Forelimb muscle (tissue), 1 donor: ENCODE results near the gene MYO15B. TPM values are rescaled to one million over a fixed set of nuclear protein-coding genes. Genes with fewer than 3 reads are reported as not detected.

ENCODE experiments used
- DNase-seq: peaks from one replicate; pipeline ENCODE4 v3.0.0-alpha.2; 2013; ENCODE audit warnings: low read depth
- polyA plus RNA-seq: library from polyadenylated mRNA; unstranded; fragments of 120-200 nt; gene quantifications from one replicate; pipeline ENCODE4 v1.2.1, GENCODE V29; 2013; ENCODE audit not compliant: insufficient read length

MYO15B gene
- polyA plus RNA-seq, 1 donor = 112 TPM

DNA sequence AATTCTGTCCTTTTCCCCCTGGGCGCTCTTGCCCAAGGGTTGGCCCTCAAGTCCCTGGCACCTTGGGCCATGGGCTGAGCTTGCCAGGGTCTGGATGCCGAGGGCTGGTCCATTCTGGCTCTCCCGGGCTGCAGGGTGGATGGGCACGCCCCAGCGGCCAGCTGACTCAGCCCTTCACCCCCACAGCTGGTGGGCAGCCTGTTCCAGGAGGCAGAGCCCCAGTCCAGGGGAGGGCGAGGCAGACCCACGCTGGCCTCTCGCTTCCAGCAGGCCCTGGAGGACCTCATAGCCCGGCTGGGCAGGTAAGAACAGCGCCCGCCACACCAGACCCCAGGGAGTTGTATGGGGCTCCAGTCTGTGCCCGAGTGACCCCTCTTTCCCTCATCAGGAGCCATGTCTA lies 15.0 kb downstream of the MYO15B start:
- no peak for DNase-seq

DNA sequence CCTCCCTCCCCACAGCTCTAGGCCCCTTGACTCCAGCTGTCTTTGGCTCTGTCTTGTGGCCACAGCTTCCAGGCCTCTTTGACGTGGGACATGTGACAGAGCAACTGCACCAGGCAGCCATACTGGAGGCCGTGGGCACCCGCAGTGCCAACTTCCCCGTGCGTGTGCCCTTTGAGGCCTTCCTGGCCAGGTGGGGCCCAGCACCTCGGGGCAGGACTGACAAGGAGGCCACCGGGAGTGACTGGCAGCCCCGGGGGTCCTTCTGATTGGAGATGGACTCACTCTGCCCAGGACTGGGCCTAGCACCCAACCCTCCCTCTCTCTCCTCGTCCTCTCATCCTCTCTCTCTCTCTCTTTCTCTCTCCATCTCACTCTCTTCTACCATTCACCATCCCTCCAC lies 15.5 kb downstream of the MYO15B start:
- no peak for DNase-seq

DNA sequence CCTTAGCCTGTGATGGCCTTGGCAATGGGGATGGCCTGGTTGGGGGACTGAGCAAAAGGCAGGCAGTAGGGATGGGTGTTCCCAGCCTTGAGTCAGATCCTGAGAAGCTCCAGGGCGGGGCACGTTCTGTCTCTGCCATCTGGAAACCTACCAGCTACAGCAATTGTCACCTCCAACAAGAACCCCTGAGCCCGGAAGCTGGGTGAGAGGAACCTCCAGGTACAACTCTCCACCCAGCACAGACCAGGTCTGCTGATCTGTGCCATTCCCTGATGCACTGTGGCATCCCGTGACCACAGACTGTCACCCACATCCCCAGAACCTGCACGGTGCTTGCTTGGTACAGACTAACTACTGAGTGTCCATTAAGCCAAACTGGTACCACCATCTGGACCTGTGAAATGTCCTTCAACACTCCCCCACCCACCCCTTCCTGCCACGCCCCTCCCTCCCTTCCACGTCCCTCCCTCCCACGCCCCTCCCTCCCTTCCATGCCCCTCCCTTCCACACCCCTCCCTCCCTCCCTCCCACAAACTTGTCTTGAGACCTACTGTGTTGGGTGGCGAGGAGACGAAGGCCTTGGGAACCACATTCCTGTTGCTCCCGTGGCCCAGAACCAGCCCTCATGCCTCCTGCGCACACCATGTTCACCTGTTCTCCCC lies 16.6 kb downstream of the MYO15B start:
- no peak for DNase-seq

DNA sequence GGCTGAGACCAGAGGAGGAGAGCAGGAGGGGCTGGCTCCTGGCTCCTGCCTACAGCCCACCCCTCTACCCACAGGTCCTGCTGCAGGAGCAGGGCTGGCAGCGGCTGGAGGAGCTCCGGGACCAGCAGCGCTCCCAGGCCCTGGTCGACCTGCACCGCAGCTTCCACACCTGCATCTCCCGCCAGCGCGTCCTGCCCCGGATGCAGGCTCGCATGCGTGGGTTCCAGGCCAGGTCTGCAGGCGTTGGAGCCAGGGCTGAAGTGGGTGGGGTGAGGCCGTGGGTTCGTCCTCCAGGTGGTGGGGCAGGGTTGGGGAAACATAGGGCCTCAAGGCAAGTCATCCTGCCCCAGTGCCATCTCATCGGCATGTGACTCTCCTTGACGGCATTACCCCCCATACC lies 18.2 kb downstream of the MYO15B start:
- DNase-seq = no peak

DNA sequence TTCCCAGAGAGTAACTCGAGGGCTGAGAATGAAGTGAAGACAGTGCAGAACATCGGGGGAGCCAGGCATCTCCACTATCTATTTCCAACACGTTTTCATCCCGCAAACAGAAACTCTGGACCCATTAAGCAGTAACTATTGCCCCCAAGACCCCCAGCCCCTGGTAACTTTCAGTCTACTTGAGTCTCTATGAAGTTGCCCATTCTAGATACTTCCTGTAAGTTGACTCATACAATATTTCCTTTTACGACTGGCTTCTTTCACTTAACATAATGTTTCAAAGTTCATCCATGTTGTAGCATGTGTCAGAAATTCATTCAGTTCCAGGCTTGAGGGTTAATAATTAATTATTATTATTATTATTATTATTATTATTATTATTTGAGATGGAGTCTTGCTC lies 19.5 kb downstream of the MYO15B start:
- no peak for DNase-seq

DNA sequence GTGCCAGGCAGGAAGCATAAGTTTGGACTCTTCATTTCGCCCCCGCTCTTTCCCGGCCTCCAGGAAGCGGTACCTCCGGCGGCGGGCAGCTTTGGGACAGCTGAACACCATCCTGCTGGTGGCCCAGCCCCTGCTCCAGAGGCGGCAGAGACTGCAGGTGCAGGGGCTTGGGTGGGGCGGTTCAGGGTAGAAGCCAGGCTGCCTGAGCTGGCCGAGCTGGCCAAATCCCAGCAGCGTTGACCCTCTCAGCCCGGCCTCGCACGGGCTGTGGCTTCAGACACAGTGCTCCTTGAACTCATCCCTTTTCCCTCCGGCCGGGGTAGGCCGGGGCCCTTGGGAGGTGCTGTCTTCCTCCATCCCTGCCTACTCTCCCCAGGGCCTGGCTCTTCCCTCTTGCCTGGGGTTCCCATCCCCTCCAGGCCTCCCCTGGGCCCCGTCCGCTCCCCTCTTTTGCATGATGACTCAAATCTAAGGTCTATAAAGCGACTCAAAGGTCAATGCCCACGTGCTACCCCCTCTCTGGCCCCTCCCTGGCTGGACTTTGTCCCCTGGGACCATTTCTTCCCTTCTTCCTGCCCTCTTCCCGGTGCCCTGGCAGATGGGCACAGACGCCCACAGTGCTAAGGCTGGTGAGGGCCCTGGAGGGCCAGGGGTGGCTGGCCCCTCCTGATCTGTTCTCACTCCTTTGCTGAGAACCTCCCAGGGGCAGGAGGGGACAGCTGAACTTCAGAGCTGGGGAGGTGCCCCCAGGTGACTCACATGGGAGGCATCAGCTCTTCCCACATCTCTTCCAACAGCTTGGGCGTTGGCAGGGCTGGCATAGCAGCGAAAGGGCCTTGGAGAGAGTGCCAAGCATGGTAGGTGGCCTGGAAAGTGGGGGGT lies 22.7 kb downstream of the MYO15B start:
- DNase-seq = no peak

DNA sequence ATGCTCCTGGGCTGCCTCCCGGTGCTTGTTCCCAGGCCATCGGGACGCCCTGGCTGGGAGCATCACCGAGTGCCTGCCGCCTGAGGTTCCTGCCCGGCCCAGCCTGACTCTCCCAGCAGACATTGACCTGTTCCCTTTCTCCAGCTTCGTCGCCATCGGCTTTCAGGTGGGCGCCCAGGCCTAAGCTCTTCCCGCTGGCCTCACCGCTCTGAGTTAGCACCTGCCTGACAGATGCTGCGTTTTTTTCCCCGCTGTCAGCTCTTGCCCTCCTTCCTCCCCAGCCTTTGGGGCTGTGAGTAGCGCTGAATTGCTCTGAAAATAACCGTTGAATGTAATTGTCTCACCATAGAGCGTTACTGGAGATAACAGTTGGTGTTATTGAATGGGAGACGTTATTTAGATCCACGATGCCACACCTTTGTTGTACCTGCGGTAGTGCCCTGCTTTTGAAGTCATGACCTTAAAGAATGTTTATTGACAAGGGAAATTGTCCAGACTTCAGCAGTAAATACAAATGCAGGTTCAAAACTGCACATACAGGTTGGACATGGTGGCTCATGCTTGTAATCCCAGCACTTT lies 24.3 kb downstream of the MYO15B start:
- no peak for DNase-seq

DNA sequence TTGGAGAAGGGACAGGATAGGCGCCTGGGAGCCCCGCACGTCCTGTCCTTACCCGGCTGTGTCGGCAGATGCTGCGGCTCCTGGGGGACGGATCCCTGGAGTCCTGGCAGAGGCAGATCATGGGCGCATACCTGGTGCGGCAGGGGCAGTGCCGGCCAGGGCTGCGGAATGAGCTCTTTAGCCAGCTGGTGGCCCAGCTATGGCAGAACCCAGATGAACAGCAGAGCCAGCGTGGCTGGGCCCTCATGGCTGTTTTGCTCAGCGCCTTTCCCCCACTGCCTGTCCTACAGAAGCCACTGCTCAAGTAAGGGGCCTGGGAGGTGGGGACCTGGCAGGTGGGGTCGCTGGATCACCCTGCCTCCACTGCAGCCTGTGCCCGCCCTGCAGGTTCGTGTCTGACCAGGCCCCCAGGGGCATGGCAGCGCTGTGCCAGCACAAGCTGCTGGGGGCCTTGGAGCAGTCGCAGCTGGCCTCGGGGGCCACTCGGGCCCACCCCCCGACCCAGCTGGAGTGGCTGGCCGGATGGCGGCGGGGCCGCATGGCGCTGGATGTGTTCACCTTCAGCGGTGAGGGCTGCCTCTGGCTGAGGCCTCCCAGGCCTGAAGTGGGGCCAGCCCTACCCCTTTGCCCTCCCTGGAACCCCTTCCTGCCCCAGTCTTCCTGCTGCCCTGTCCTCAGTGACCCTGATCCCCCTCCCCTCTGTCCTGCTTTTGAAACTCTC lies 25.5 kb downstream of the MYO15B start:
- no peak for DNase-seq

DNA sequence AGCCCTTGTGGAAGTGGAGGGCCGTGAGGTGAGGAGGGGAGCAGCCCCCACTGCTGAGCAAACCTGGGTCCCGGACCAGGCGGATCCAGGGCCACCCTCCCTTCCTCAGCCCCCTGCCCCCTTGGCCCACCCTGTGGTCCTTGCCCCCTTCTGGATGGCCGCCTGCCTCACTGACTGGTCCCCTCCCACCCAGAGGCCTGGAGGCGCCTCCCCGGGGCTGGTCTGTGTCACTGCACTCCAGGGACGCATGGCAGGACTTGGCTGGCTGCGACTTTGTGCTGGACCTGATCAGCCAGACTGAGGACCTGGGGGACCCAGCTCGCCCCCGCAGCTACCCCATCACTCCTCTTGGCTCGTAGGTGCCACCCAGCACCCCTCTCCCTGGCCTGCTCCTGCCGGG lies 26.4 kb downstream of the MYO15B start:
- no peak for DNase-seq

DNA sequence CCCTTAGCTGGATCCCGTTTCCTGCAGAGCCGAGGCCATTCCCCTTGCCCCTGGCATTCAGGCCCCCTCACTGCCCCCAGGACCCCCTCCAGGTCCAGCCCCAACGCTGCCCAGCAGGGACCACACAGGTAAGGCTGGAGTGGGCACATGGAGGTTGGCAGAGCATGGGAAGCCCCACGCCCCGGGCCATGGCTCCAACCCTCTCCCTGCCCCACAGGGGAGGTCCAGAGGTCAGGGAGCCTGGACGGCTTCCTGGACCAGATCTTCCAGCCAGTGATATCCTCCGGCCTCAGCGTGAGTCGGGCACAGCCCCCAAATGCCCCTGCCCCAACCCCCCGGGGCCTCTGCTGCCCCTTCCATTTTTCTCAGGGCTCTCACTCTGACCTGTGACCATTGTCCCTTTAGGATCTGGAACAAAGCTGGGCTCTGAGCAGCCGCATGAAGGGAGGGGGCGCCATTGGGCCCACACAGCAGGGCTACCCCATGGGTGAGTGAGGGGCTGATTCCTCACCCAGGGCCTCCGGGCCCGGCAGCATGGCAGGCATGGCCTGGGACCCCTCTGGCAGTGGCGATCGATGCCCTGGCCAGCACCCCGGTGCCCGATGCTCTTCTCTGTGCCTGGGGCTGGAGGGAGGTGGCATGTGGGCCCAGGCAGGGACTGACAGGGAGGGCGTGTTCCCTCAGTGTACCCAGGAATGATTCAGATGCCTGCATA lies 27.1 kb downstream of the MYO15B start:
- no peak for DNase-seq

DNA sequence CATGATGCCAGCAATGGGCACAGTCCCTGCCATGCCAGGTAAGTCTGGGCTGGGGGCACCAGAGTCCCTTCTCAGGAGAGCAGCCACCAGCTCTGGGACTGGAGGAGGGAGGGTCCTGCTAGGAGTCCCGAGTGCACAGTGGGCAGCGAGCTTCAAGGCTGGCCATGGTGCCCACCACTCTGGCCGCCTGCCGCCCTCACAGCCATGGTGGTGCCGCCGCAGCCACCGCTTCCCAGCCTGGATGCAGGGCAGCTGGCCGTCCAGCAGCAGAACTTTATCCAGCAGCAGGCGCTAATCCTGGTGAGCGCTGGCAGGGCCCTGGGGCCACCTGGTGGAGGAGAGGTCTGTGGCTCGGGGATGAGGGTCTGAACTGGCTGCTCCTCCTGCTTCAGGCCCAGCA lies 27.7 kb downstream of the MYO15B start:
- no peak for DNase-seq

DNA sequence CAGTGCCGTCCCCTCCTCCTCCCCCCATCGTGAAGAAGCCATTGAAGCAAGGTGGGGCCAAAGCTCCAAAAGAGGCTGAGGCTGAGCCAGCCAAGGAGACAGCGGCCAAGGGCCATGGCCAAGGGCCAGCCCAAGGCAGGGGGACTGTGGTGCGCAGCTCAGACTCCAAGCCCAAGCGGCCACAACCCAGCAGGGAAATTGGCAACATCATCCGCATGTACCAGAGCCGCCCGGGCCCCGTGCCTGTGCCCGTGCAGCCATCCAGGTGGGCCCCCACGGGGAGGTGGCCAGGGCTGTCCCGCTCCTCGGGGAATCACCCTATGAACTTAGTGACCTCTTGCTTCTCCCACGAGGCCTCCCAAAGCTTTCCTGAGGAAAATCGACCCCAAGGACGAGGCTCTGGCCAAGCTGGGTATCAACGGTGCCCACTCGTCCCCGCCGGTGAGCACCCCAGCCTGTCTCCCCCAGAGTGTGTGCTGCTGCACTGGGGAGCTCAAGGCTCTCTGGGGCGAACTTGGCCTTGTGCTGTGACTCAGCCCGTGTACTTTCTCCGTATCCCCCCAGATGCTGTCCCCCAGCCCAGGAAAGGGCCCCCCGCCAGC lies 29.0 kb downstream of the MYO15B start:
- DNase-seq = no peak

DNA sequence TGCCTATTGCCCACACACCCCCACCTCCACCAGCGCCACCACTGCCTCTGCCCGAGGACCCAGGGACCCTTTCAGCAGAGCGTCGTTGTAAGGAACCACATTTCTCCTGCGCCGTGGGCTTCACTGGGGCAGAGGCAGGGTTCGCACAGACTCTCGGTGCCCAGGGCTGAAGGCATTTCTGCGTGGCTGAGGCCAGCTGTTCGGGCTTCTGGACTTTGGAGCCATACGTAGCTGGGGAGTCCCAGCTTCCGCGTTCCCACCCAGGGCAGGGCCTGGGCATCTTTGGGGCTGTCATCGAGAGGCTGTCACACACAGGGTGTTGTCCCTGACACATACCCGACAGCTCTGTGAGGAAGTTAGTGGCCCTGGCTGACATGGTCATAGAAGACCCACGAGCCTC lies 29.6 kb downstream of the MYO15B start:
- no peak for DNase-seq

DNA sequence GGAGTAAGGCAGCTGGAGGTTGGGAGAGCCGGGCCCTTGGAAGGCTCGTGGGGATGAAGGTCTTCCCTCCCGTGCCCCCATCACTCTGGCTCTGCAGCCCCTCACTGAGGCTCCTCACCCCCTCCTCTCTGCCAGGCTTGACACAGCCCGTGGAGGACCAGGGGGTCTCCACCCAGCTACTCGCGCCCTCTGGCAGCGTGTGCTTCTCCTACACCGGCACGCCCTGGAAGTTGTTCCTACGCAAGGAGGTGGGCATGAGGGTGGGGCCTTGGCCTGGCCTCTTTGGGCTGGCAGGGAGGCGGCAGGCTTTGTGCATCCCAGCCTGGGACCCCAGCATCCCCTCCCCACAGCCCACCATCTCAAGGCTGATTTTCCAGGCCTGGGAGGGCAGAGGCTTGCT lies 30.1 kb downstream of the MYO15B start:
- DNase-seq = no peak

DNA sequence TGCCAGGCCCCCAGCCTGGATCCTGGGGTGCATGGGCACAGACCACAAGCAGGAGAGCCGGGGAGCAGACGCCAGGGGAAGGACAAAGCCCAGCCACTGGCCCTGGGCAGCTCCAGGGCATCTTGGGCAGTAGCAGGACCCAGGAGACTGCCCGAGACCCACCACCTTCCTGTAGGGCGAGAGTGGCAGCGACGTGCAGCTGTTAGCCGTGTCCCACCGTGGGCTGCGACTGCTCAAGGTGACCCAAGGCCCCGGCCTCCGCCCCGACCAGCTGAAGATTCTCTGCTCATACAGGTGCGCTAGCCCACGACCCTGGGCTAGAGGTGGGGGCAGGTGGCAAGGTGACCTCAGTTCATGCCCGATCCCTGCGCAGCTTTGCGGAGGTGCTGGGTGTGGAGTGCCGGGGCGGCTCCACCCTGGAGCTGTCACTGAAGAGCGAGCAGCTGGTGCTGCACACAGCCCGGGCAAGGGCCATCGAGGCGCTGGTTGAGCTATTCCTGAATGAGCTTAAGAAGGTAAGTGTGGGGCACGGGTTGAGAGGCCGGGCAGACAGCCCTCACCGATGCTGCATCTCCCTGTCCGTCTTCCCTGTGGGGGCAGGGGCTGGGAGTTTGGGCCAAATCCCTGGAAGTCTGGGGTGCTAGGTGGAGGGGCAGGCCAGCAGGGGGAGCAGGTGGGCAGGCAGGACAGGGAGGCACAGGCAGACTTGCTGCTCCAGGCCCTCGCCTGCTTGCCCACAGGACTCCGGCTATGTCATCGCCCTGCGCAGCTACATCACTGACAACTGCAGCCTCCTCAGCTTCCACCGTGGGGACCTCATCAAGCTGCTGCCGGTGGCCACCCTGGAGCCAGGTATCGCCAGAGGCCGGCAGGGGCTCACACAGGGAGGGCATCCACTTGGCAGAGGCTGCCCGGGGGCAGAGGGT lies 32.2 kb downstream of the MYO15B start:
- no peak for DNase-seq

DNA sequence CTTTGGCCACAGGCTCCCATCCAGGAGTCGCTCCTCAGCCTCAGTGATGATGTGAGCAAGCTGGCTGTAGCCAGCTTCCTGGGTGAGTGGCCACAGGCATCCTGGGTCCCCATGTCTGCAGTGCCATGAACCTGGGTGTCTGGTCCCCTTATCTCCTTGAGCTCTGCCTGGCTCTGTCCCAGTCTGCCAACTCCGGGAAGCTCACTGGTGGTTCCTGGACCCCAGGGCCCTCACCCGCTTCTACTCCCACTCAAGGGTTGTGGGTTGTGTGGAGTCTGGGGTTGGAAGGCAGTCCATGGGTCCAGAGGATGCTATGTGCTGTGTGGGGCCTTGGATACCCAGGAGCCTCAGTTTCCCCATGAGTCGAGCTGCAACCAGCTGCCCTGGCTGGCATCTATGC lies 33.9 kb downstream of the MYO15B start:
- no peak for DNase-seq

DNA sequence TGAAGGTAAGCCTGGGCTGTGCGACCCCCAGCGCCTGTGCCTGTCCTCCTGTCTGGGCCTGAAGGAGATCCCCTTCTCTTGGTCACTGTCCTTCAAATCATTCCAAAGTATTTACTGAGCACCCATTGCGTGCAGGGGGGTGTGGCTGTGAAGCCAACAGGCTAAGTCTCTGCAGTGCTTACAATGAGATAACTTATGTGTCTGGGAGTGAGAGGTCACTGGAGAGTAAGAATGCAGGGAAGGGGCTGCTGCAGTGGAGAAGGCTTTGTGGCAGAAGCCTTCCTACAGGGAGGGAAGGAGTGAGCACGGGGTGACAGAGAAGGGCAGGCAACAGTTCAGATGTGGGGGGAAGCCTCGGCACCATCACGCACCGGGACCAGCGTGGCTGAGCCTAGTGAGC lies 34.5 kb downstream of the MYO15B start:
- DNase-seq = no peak

DNA sequence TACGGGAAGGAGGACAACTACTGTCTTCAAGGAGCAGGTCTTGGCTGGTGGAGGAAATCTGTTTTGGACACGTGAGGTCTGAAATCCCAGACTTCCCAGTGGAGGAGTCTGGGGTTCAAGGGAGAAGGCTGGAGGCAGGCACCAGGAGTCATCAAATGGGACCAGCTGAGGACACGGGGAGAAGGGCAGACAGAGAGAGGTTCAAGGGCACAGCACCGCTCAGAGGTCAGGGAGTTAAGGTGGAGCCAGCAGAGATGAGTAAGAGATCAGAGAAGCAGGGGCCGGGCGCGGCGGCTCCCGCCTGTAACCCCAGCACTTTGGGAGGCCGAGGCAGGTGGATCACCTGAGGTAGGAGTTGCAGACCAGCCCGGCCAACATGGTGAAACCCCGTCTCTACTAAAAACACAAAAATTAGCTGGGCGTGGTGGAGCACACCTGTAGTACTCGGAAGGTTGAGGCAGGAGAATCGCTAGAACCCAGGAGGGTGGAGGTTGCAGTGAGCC lies 35.2 kb downstream of the MYO15B start:
- no peak for DNase-seq

DNA sequence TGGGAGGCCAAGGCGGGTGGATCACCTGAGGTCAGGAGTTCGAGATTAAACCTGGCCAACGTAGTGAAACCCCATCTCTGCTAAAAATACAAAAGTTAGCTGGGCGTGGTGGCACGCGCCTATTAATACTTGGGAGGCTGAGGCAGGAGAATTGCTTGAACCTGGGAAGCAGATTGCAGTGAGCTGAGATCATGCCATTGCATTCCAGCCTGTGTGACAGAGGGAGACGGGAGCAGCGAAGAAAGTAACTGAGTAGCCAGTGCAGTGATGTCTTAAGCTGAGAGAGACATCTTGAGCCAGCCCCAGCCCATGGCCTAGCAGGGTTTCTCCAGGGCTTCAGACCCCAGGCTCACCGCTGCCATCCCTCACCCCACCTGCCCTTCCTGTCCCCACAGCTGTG lies 35.8 kb downstream of the MYO15B start:
- no peak for DNase-seq

DNA sequence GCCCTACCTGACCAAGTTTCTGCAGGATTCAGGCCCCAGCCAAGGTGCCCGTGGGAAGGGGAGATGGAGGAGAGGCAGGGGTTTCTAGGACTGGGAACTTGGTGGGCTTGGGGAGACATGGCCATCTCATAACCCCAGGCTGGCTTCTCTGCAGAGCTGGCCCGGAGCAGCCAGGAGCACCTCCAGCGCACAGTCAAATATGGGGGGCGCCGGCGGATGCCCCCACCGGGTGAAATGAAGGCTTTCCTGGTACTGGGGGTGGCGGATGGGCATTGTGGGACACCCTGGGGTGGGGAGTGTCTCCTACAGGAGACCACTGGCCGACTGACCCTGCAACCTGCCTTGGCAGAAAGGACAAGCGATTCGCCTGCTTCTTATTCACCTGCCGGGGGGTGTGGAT lies 36.4 kb downstream of the MYO15B start:
- DNase-seq = no peak
